Ovary (tissue), 3 donors: ENCODE measurements around the gene PARP14.

Experiments used
- EP300 ChIP-seq: sonication (generic); formaldehyde crosslinking; IDR thresholded peaks from one replicate; pipeline ENCODE4 v1.6.1; 2017; ENCODE audit warnings: antibody characterized with exemption
- POLR2A ChIP-seq: fragments of 450-650 bp; IDR thresholded peaks from one replicate; pipeline ENCODE4 v1.6.1; 2017; ENCODE audit warnings: antibody characterized with exemption, mild to moderate bottlenecking, moderate library complexity
- TF ChIP-seq, protein P1 (sequence below), 3 donors: fragments of 450-650 bp in 2 of 3; fragments of 200-600 bp in 1 of 3; IDR thresholded peaks; one replicate each; pipeline versions ENCODE4 v1.5.1 to v1.8.0; 2016 to 2022; ENCODE audit warnings: antibody characterized with exemption in 3 of 3, mild to moderate bottlenecking in 1 of 3
- donor health status: DM: no; HTN: no; CAD: no.

DNA sequence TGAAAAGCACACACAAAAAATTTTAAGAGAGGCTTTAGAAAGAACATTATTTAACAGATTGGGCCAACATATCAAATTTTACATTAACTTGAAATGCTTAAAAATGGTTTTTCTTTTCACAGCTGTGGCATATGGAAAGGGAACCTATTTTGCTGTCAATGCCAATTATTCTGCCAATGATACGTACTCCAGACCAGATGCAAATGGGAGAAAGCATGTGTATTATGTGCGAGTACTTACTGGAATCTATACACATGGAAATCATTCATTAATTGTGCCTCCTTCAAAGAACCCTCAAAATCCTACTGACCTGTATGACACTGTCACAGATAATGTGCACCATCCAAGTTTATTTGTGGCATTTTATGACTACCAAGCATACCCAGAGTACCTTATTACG lies 47.5 kb downstream of the PARP14 start:
- TF ChIP-seq POLR2A, result no peak
- TF ChIP-seq, protein P1, sequence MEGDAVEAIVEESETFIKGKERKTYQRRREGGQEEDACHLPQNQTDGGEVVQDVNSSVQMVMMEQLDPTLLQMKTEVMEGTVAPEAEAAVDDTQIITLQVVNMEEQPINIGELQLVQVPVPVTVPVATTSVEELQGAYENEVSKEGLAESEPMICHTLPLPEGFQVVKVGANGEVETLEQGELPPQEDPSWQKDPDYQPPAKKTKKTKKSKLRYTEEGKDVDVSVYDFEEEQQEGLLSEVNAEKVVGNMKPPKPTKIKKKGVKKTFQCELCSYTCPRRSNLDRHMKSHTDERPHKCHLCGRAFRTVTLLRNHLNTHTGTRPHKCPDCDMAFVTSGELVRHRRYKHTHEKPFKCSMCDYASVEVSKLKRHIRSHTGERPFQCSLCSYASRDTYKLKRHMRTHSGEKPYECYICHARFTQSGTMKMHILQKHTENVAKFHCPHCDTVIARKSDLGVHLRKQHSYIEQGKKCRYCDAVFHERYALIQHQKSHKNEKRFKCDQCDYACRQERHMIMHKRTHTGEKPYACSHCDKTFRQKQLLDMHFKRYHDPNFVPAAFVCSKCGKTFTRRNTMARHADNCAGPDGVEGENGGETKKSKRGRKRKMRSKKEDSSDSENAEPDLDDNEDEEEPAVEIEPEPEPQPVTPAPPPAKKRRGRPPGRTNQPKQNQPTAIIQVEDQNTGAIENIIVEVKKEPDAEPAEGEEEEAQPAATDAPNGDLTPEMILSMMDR (IDR thresholded peaks at IDR 0.05), result no peak
- TF ChIP-seq EP300, result no peak
